ENCODE measurements around the gene ROCK2.

The ROCK2 gene

DNA sequence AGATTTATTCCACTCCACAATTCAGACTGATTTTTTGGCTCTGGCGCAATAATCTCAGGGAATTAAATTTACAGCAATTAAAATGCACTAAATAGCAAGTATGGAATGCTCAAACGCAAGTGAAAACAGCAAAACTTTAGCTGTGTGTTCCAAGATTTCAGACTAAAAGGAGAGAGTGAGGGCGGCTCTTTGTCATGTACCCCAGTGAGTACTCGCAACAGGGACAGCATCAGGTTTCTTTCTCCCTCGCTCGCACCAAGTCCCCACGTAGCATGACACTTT lies 1.1 kb downstream of the ROCK2 start:
- H3K4me3 ChIP-seq (ENCODE audit: low read depth, low read length), result peak overlapping the region; percentile 70
- TF ChIP-seq CTCF (IDR thresholded peaks at IDR 0.05; ENCODE audit: low read depth, low read length), result no peak
- in situ Hi-C loops (cut with HindIII; ENCODE audit: low sequenced_read_pairs), result no loop called here
- no peak for DNase-seq (ENCODE audit: low read depth, low spot score)

- H3K4me3 ChIP-seq (ENCODE audit: low read depth, low read length), result peak overlapping the region; percentile 70
- in situ Hi-C loops (cut with HindIII; ENCODE audit: low sequenced_read_pairs), result no loop called here
- TF ChIP-seq CTCF (IDR thresholded peaks at IDR 0.05; ENCODE audit: low read depth, low read length), result no peak
- DNase-seq (ENCODE audit: low read depth, low spot score), result peak; percentile 81
Observed at GRCh38 chr2:11342551-11343367, 1.7 kb downstream of the ROCK2 start.

DNA sequence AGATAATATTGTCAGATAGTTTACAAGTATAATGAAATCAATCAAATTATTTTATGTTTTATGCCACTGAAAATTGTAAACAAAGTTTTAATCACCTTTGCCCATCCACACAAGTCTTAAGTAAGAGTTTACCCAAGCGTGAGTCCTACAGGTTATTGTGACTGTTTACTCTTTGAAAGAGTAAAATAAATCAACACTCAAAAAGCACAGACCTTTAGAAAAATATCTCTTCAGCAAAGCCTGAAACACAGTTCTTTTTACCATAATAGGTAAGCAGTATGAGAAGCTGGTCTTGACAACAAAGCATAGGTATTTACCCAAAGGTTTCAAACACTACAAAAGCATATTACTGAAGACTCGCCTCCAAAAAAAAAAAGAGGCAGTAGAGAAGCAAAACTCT lies 3.7 kb downstream of the ROCK2 start:
- no peak overlapping the region for H3K4me3 ChIP-seq (ENCODE audit: low read depth, low read length)
- in situ Hi-C loops (cut with HindIII; ENCODE audit: low sequenced_read_pairs), result no loop called here
- DNase-seq (ENCODE audit: low read depth, low spot score), result no peak
- TF ChIP-seq CTCF (IDR thresholded peaks at IDR 0.05; ENCODE audit: low read depth, low read length), result no peak

DNA sequence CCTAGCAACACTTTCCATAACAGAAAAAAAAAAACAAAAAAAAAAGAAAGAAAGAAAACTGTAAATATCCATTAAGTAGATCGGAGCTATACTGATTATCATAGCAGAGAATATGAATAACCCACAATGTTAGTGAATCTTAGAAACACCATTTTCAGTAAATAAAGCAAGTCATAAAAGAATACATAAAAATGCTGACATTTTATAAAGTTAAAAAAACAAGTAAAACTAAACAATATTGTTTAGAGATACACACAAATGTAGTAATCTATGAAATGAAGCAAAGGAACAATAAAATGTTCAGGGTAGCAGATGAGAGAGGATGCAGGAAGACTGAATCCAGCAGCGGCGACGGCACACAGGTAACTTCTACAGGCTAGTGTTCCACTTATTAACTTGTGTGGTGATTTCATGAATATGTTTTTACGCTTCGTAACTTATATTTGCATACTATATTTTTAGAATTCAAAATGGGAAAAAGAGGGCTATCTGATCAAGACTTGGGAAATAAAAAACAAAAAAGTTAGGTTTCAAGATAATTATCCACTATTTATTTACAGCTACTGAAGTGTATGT lies 4.8 kb downstream of the ROCK2 start:
- TF ChIP-seq CTCF (IDR thresholded peaks at IDR 0.05; ENCODE audit: low read depth, low read length), result no peak
- DNase-seq (ENCODE audit: low read depth, low spot score), result no peak
- in situ Hi-C loops (cut with HindIII; ENCODE audit: low sequenced_read_pairs), result no loop called here
- H3K4me3 ChIP-seq (ENCODE audit: low read depth, low read length), result no peak overlapping the region

DNA sequence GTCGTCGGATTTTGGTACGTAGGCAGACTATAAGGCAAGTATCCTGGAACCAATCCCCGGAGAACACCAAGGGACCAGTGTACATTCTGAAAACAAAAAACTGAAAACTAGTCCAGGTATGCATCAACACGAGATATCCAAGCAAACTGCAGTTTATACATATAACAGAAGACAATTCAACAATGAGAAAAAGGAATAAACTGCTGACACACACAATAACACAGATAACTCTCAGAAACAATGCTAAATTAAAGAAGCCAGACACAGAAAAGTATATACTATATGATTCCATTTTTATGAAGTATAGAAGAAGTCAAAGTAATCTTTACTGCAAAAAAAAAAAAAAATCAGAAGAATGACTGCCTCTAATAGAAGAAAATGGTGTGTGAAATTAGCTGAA lies 5.9 kb downstream of the ROCK2 start:
- no peak overlapping the region for H3K4me3 ChIP-seq (ENCODE audit: low read depth, low read length)
- in situ Hi-C loops (cut with HindIII; ENCODE audit: low sequenced_read_pairs), result no loop called here
- no peak for DNase-seq (ENCODE audit: low read depth, low spot score)
- no peak for TF ChIP-seq CTCF (IDR thresholded peaks at IDR 0.05; ENCODE audit: low read depth, low read length)

DNA sequence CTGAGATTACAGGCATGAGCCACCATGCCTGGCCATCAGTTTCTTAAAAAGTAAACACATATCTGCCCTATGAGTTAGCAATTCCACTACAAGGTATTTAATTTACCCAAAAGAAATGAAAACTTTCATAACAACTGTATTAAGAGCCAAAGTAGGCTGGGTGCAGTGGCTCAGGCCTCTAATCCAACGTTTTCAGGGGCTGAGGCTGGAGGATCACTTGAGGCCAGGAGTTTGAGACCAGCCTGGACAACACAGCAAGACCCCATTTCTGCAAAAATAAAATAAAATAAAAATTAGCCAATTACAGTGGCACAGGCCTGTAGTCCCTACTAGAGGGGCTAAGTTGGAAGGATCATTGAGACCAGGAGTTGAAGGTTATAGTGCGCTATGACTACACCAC lies 6.5 kb downstream of the ROCK2 start:
- no peak for TF ChIP-seq CTCF (IDR thresholded peaks at IDR 0.05; ENCODE audit: low read depth, low read length)
- H3K4me3 ChIP-seq (ENCODE audit: low read depth, low read length), result no peak overlapping the region
- in situ Hi-C loops (cut with HindIII; ENCODE audit: low sequenced_read_pairs), result no loop called here
- no peak for DNase-seq (ENCODE audit: low read depth, low spot score)

Data from astrocyte of the spinal cord (primary cell).